ENCODE measurements around the gene PXN. TPM values are rescaled to one million over a fixed set of nuclear protein-coding genes. Genes with fewer than 3 reads are reported as not detected.

Gene PXN
- total and polyA plus RNA-seq, 5 donors from 2014 or later: 64.3 to 205 (median 78.7) TPM

DNA sequence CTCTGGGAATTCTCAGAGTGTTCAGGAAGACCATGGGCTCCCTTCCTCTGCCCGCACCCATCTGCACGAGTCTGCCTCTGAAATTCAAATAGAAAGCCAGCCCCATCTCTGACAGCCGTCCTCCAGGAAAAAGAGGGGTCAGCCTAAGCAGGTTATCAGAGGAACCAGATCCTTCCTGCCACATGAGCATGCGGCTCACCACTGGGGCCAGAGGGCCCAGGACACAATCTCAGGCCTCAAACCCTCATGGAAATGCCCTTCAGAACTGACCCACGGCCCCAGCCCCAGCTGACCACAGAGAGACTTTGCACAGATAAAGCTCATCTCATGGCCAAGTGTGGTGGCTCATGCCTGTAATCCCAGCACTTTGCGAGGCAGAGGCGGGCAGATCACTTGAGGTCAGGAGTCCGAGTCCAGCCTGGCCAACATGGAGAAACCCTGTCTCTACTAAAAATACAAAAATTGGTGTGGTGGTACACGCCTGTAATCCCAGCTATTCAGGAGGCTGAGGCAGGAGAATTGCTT, 23.2 kb downstream of the PXN start:
- H3K27ac ChIP-seq (ENCODE audit: insufficient read depth, low read length, poor library complexity, severe bottlenecking): no peak overlapping the region
- peak overlapping the region in 1 of 3 donors; percentile 4 for H3K27ac Mint-ChIP-seq
- peaks cover 11% of the 10 kb centered on the region for H3K36me3 ChIP-seq (ENCODE audit: control insufficient read depth, insufficient read depth, low read length)
- peaks cover 0 to 1% (median 0%) of the 10 kb centered on the region in 7 donors for H3K9me3 Mint-ChIP-seq
- peaks cover 18% of the 10 kb centered on the region for H3K36me3 Mint-ChIP-seq
- no peaks in the 10 kb centered on the region for H3K27me3 Mint-ChIP-seq
- peaks cover 27 to 80% (median 36%) of the 10 kb centered on the region in 4 donors for H3K4me1 Mint-ChIP-seq
- no peak overlapping the region for H3K4me3 ChIP-seq (ENCODE audit: low read depth, low read length)
- H3K4me1 ChIP-seq (ENCODE audit: control insufficient read depth, insufficient read depth, low read length, poor library complexity, severe bottlenecking): peaks cover 63% of the 10 kb centered on the region
- H3K9me3 ChIP-seq (ENCODE audit: control insufficient read depth in 2 of 2, low read length in 2 of 2): no peaks in the 10 kb centered on the region
- DNase-seq (no peak), ATAC-seq (ENCODE audit: low read depth in 2 of 2) (no peak)
- peak overlapping the region in 1 of 4 donors; percentile 40 for H3K4me3 Mint-ChIP-seq
- no peaks in the 10 kb centered on the region for H3K27me3 ChIP-seq (ENCODE audit: control insufficient read depth, insufficient read depth, low read length)

GRCh38 chr12:120241561-120242274, 23.8 kb downstream of the PXN start:
- Mint-ChIP-seq H3K4me1 (peaks cover 22 to 80% (median 35%) of the 10 kb centered on the region in 4 donors), H3K4me3 (peak overlapping the region in 1 of 4 donors; percentile 42), H3K9me3 (peaks cover 0 to 1% (median 0%) of the 10 kb centered on the region in 7 donors), H3K27ac (peak overlapping the region; percentile 4 to 95 (median 75)), H3K27me3 (no peaks in the 10 kb centered on the region), H3K36me3 (peaks cover 18% of the 10 kb centered on the region)
- peaks cover 63% of the 10 kb centered on the region for H3K4me1 ChIP-seq (ENCODE audit: control insufficient read depth, insufficient read depth, low read length, poor library complexity, severe bottlenecking)
- DNase-seq (no peak), ATAC-seq (ENCODE audit: low read depth in 2 of 2) (no peak)
- H3K27ac ChIP-seq (ENCODE audit: insufficient read depth, low read length, poor library complexity, severe bottlenecking): no peak overlapping the region
- H3K9me3 ChIP-seq (ENCODE audit: control insufficient read depth in 2 of 2, low read length in 2 of 2): no peaks in the 10 kb centered on the region
- H3K27me3 ChIP-seq (ENCODE audit: control insufficient read depth, insufficient read depth, low read length): no peaks in the 10 kb centered on the region
- H3K36me3 ChIP-seq (ENCODE audit: control insufficient read depth, insufficient read depth, low read length): peaks cover 12% of the 10 kb centered on the region
- no peak overlapping the region for H3K4me3 ChIP-seq (ENCODE audit: low read depth, low read length)

DNA sequence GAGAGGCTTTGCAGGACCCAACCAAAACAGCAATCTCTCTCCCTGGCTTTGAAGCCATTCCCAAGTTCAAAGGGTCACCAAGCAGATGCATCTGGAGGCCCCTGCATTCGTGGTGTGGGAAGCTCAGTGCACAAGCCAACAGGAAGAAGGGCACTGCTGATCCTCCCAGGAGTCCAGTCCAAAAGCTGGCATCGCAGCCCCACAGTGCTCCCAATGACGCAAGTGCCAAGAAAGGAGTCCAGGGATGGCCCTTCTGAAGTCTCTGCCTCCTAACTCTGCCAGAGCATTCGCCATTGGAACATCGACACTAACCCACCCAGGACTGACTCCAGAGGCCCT, 25.1 kb downstream of the PXN start:
- H3K36me3 ChIP-seq (ENCODE audit: control insufficient read depth, insufficient read depth, low read length): peaks cover 12% of the 10 kb centered on the region
- ATAC-seq (ENCODE audit: low read depth in 2 of 2) (no peak), DNase-seq (no peak)
- Mint-ChIP-seq H3K36me3 (peaks cover 18% of the 10 kb centered on the region), H3K27me3 (no peaks in the 10 kb centered on the region), H3K9me3 (peaks cover 0 to 1% (median 0%) of the 10 kb centered on the region in 7 donors), H3K4me1 (peaks cover 26 to 83% (median 40%) of the 10 kb centered on the region in 4 donors), H3K27ac (peak overlapping the region in 2 of 3 donors; percentile 59 to 95), H3K4me3 (peak overlapping the region in 2 of 4 donors; percentile 28 to 71)
- no peaks in the 10 kb centered on the region for H3K27me3 ChIP-seq (ENCODE audit: control insufficient read depth, insufficient read depth, low read length)
- H3K27ac ChIP-seq (ENCODE audit: insufficient read depth, low read length, poor library complexity, severe bottlenecking): no peak overlapping the region
- no peak overlapping the region for H3K4me3 ChIP-seq (ENCODE audit: low read depth, low read length)
- no peaks in the 10 kb centered on the region for H3K9me3 ChIP-seq (ENCODE audit: control insufficient read depth in 2 of 2, low read length in 2 of 2)
- peaks cover 71% of the 10 kb centered on the region for H3K4me1 ChIP-seq (ENCODE audit: control insufficient read depth, insufficient read depth, low read length, poor library complexity, severe bottlenecking)

GRCh38 chr12:120239776-120240494, 25.6 kb downstream of the PXN start:
- Mint-ChIP-seq H3K36me3 (peaks cover 14% of the 10 kb centered on the region), H3K27me3 (no peaks in the 10 kb centered on the region), H3K4me1 (peaks cover 25 to 84% (median 40%) of the 10 kb centered on the region in 4 donors), H3K9me3 (no peaks in the 10 kb centered on the region), H3K4me3 (peak overlapping the region in 2 of 4 donors; percentile 28 to 71), H3K27ac (peak overlapping the region; percentile 51 to 69 (median 63))
- no peaks in the 10 kb centered on the region for H3K9me3 ChIP-seq (ENCODE audit: control insufficient read depth in 2 of 2, low read length in 2 of 2)
- H3K27ac ChIP-seq (ENCODE audit: insufficient read depth, low read length, poor library complexity, severe bottlenecking): no peak overlapping the region
- H3K4me1 ChIP-seq (ENCODE audit: control insufficient read depth, insufficient read depth, low read length, poor library complexity, severe bottlenecking): peaks cover 72% of the 10 kb centered on the region
- no peak for DNase-seq
- H3K27me3 ChIP-seq (ENCODE audit: control insufficient read depth, insufficient read depth, low read length): no peaks in the 10 kb centered on the region
- peaks cover 12% of the 10 kb centered on the region for H3K36me3 ChIP-seq (ENCODE audit: control insufficient read depth, insufficient read depth, low read length)
- H3K4me3 ChIP-seq (ENCODE audit: low read depth, low read length): no peak overlapping the region
- ATAC-seq (ENCODE audit: low read depth in 2 of 2): no peak

DNA sequence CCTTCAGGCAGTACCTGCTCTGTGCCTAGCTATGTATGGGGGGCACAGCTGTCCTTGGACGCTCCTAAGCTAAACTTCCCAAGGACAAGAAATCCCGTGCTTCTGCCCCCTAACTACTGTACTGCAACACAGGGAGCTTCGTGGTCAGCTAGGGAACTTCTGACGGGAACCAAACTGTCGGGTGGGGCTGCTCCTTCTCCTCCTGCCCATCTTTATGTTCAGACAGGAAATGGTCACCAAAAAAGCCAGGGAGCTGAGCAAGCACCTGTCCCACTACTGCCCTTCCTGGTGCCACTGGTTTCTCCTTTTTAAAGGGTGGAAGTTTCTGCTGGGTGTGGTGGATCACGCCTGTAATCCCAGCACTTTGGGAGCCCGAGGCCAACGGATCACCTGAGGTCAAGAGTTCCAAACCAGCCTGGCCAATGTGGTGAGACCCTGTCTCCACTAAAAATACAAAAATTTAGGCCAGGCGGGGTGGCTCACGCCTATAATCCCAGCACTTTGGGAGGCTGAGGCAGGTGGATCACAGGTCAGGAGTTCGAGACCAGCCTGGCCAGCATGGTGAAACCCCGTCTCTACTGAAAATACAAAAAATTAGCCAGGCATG, 26.6 kb downstream of the PXN start:
- peaks cover 14% of the 10 kb centered on the region for H3K36me3 Mint-ChIP-seq
- no peak for DNase-seq
- H3K4me1 ChIP-seq (ENCODE audit: control insufficient read depth, insufficient read depth, low read length, poor library complexity, severe bottlenecking): peaks cover 80% of the 10 kb centered on the region
- H3K27ac ChIP-seq (ENCODE audit: insufficient read depth, low read length, poor library complexity, severe bottlenecking): no peak overlapping the region
- peak overlapping the region in 2 of 3 donors; percentile 75 to 76 for H3K27ac Mint-ChIP-seq
- H3K4me3 Mint-ChIP-seq: no peak overlapping the region
- ATAC-seq (ENCODE audit: low read depth in 2 of 2): no peak
- no peaks in the 10 kb centered on the region for H3K9me3 Mint-ChIP-seq
- no peak overlapping the region for H3K4me3 ChIP-seq (ENCODE audit: low read depth, low read length)
- H3K36me3 ChIP-seq (ENCODE audit: control insufficient read depth, insufficient read depth, low read length): peaks cover 15% of the 10 kb centered on the region
- no peaks in the 10 kb centered on the region for H3K9me3 ChIP-seq (ENCODE audit: control insufficient read depth in 2 of 2, low read length in 2 of 2)
- no peaks in the 10 kb centered on the region for H3K27me3 ChIP-seq (ENCODE audit: control insufficient read depth, insufficient read depth, low read length)
- no peaks in the 10 kb centered on the region for H3K27me3 Mint-ChIP-seq
- peaks cover 24 to 88% (median 41%) of the 10 kb centered on the region in 4 donors for H3K4me1 Mint-ChIP-seq

DNA sequence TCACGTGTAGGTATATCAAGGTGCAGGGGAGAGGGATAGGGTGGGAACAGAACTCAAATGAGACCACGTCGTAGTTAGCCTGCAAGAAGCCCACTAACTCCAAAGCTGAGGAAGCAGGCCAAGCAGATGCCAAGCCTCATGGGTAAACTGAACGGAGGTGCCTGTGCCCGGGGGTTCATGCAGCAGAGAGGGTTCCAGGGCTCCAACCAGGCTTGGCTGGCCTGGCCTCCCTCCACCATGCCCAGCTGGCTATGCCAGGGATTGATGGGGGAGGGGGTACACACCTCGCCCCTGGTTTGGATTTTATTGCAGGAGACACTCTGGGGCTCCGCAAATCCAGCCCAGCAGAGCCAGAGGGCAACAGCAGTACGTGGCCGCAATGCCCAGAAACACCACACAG, 27.3 kb downstream of the PXN start:
- Mint-ChIP-seq H3K4me1 (peaks cover 25 to 88% (median 40%) of the 10 kb centered on the region in 4 donors), H3K4me3 (peak overlapping the region in 2 of 4 donors; percentile 35 to 60), H3K27ac (peak overlapping the region; percentile 75 to 85 (median 76)), H3K27me3 (no peaks in the 10 kb centered on the region), H3K36me3 (peaks cover 10% of the 10 kb centered on the region), H3K9me3 (no peaks in the 10 kb centered on the region)
- Histone ChIP-seq H3K9me3 (ENCODE audit: control insufficient read depth in 2 of 2, low read length in 2 of 2) (no peaks in the 10 kb centered on the region), H3K4me3 (ENCODE audit: low read depth, low read length) (no peak overlapping the region), H3K36me3 (ENCODE audit: control insufficient read depth, insufficient read depth, low read length) (peaks cover 15% of the 10 kb centered on the region), H3K27ac (ENCODE audit: insufficient read depth, low read length, poor library complexity, severe bottlenecking) (peak overlapping the region; percentile 3), H3K27me3 (ENCODE audit: control insufficient read depth, insufficient read depth, low read length) (no peaks in the 10 kb centered on the region), H3K4me1 (ENCODE audit: control insufficient read depth, insufficient read depth, low read length, poor library complexity, severe bottlenecking) (peaks cover 83% of the 10 kb centered on the region)
- DNase-seq (no peak), ATAC-seq (ENCODE audit: low read depth in 2 of 2) (no peak)

DNA sequence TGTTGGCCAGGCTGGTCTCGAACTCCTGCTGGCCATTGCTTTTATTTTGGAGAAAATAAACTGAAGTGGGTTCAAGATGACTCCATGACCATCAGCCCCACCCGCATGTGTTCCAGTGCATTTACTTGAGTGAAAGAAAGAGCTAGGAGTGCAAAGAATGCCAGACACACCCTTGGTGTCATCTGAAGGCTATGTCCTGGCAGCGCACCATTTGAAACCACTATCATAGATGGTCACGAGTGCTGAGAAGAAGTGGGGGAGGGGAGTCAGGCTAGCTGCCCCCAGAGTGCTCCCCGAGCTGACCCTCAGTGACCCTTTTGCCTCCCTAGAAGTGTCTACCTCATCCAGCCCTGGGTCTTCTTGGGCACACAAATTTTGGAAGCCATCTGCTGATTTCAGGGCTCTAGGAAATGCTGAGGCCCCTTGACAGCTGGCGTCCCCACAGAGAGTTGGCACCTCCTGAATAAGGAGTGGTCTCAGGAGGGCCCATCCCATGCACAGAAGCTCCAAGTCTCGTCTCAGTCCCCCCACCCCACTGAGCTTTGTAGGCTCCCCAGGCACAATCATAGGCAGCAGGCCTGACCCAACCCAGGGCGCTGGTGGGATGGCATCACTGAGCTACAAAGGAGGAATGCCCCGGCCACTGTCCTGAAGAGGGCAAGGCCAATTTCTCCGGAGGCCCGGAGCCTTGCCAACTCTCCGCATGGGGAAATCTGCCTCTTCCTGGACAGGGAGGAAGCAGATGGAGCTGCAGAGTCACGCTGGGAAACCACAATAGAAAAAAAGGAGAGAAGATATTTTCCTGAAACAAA, 28.0 kb downstream of the PXN start:
- Mint-ChIP-seq H3K27ac (peak overlapping the region; percentile 61 to 85 (median 75)), H3K36me3 (peaks cover 6% of the 10 kb centered on the region), H3K4me3 (peak overlapping the region in 3 of 4 donors; percentile 35 to 60 (median 39)), H3K27me3 (no peaks in the 10 kb centered on the region), H3K9me3 (no peaks in the 10 kb centered on the region), H3K4me1 (peaks cover 28 to 88% (median 41%) of the 10 kb centered on the region in 4 donors)
- Histone ChIP-seq H3K27me3 (ENCODE audit: control insufficient read depth, insufficient read depth, low read length) (no peaks in the 10 kb centered on the region), H3K4me1 (ENCODE audit: control insufficient read depth, insufficient read depth, low read length, poor library complexity, severe bottlenecking) (peaks cover 89% of the 10 kb centered on the region), H3K27ac (ENCODE audit: insufficient read depth, low read length, poor library complexity, severe bottlenecking) (peak overlapping the region; percentile 3), H3K4me3 (ENCODE audit: low read depth, low read length) (no peak overlapping the region), H3K9me3 (ENCODE audit: control insufficient read depth in 2 of 2, low read length in 2 of 2) (no peaks in the 10 kb centered on the region), H3K36me3 (ENCODE audit: control insufficient read depth, insufficient read depth, low read length) (peaks cover 15% of the 10 kb centered on the region)
- ATAC-seq (ENCODE audit: low read depth in 2 of 2) (no peak), DNase-seq (no peak)
